Ureter (tissue), 1 donor: ENCODE data around the gene TUBGCP2. TPM values are rescaled to one million over a fixed set of nuclear protein-coding genes. Genes with fewer than 3 reads are reported as not detected.
"Not testable (repeated sequence)": the region's sequence is repeated elsewhere in the genome, so short reads cannot be mapped to it uniquely, and the experiment has no call there.

Experiments used
- DNase-seq: peaks from one replicate; pipeline ENCODE4 v3.0.0-alpha.2; 2020; ENCODE audit warnings: low spot score
- total RNA-seq: library from RNA; stranded (reverse); gene quantifications from one replicate; pipeline ENCODE4 v1.2.4, GENCODE V29; 2023
- donor health status: DM: yes; HTN: yes; CAD: no.

Gene TUBGCP2
- total RNA-seq, 1 donor from 2014 or later = 51.9 TPM

DNA sequence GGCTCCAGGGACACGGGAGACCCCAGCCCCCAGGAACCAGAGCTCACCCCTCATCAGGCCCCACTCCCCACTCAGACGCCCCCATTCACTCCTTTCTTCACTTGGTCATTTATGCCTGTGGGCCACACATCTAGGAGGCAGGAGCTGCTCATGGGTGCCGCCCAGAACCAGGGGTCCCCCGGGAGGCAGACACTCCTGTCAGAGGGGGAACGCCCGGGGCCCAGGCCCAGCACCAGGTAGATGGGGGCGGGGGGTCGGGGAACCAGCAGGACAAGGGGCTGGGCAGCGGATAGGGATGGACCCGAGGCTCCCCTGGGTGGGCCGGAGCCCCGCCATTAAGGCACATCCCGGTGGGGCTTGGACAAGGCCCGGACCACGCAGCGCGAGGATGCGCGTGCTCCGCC lies 16.2 kb upstream of the TUBGCP2 start:
- DNase-seq = no peak

DNA sequence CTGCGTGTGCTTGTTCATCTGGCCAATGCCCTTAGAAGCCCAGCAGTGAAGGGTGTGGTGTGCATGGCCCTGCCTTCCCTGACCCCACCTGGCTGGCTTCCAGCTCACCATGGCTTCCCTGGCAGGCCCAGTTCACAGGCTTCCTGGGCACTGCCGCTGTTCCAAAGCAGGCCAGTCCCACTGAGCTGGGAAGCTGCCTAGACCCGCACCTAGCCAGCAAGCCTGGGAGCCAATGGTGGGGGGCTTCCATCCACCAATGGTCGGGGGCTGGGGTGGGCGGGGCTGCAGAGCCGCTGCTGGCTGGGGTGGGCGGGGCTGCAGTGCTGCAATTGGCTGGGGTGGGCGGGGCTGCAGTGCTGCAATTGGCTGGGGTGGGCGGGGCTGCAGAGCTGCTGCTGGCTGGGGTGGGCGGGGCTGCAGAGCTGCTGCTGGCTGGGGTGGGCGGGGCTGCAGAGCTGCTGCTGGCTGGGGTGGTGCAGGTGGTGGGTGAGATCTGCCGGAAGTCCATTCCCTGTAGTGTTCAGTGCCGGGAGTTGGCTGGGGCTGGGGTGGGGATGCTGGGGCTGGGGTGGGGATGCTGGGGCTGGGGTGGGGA lies 15.6 kb upstream of the TUBGCP2 start:
- DNase-seq = peak; percentile 72

DNA sequence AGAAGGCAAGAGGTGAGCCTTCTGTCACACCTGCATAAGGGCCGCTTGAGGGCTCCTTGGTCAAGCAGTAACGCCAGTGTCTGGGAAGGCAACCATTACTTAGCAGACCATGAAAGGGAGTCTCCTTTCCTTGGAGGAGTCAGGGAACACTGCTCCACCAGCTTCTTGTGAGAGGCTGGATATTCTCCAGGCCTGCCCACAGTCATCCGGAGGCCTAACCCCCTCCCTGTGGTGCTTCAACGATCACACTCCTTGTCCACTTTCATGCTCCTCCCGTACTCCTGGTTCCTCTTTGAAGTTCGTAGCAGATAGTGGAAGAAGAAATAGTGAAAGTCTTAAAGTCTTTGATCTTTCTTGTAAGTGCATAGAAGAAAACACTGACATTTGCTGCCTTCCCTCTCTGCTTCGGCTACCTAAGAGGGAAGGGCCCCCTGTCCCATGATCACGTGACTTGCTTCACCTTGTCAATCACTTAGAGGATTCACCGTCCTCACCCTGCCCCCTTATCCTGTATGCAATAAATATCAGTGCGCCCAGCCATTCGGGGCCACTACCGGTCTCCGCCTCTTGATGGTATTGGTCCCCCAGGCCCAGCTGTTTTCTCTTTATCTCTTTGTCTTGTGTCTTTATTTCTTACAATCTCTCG lies 13.5 kb upstream of the TUBGCP2 start:
- DNase-seq = not testable (repeated sequence)

DNA sequence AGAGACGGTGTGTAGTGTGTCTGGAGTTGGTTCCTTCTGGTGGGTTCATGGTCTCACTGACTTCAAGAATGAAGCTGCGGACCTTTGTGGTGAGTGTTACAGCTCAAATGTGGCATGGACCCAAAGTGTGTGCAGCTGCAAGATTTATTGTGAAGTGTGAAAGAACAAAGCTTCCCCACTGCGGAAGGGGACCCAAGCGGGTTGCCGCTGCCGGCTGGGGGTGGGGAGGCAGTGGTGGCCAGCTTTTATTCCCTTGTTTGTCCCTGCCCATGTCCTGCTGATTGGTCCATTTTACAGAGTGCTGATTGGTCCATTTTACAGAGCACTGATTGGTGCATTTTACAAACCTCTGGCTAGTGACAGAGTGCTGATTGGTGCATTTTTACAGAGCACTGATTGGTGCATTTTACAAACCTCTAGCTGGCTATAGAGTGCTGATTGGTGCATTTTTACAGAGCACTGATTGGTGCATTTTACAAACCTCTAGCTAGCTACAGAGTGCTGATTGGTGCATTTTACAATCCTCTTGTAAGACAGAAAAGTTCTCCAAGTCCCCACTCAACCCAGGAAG lies 12.3 kb upstream of the TUBGCP2 start:
- DNase-seq = not testable (repeated sequence)

DNA sequence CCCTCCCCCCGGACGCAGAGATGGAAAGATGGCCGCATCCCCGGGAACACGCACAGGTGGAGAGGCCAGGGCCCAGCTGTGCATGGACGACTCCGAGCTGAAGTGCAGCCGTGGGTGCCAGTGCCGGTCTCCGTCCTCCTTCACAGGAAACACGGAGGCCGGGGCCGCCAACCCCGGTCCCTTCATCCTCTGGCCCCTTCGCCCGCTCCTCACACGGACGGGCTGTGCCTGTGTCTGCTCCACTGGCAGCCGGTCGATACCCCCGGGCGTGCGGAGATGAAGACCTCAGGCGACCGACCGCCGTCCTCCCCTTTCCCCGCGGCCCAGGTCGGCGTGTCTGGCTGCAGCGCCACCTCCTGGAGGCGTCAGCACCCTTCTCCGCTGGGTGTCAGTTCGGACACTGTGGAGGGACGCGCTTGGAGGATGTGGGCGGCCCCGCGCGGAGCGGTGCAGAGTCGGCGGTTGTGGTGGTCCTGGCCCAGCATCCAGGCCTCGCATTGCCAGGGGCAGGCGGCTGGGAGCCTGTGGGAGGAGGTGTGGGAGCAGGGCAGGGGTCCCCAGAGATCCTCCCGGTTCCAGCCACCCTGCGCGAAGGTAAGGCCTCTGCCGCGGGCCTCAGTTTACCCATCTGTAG lies 9.9 kb upstream of the TUBGCP2 start:
- DNase-seq = no peak

DNA sequence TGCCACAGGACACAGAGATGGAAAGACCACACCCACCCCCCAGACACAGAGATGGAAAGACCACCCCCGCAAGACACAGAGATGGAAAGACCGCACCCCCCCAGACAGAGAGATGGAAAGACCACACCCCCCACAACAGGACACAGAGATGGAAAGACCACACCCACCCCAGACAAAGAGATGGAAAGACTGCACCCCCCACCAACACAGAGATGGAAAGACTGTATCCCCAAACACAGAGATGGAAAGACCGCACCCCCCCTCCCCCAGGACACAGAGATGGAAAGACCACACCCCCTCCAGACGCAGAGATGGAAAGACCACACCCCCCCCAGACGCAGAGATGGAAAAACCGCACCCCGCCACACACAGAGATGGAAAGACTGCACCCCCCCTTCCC lies 8.1 kb upstream of the TUBGCP2 start:
- DNase-seq = no peak

DNA sequence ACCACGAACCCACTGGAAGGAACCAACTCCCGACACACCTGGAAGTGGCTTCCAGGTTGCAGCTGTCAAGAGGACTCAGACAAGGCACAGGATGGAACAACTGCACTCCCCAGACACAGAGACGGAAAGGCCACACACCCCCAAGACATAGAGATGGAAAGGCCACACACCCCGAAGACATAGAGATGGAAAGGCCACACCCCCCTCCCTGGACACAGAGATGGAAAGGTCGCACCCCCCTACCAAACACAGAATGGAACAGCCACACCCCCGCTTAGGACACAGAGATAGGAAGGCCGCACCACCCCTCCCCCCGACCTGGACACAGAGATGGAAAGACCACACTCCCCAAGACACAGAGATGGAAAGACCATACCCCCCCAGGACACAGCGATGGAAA lies 7.6 kb upstream of the TUBGCP2 start:
- DNase-seq = no peak

DNA sequence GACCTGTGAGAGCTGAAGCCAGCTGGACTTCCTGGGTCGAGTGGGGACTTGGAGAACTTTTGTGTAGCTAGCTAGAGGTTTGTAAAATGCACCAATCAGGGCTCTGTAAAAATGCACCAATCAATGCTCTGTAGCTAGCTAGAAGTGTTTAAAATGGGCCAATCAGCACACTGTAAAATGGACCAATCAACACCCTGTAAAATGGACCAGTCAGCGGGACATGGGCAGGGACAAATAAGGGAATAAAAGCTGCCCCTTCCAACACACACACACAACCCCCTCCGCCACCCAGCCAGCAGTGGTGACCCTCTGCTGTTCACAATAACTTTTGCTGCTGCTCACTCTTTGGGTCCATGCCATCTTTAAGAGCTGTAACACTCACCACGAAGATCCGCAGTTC lies 7.2 kb upstream of the TUBGCP2 start:
- DNase-seq = no peak

DNA sequence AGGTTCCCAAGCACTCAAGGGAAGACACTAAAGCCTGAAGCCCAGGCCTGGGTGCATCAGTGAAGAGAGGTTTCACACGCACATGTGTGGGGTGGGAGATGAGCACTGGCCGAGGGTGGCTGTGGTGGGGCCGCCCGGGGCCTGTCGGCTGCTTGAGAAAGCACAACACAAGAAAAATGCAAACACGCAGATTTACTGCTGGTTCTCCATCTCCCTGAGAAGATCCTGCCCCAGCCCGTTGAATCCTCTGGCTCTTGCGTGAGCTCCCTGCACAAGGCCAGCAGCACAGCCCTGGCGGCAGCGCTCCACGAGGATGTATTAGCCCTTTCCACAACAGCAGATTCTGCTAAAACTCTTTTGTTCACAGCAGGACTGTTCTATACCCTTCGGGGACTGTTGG lies 6.2 kb upstream of the TUBGCP2 start:
- no peak for DNase-seq

DNA sequence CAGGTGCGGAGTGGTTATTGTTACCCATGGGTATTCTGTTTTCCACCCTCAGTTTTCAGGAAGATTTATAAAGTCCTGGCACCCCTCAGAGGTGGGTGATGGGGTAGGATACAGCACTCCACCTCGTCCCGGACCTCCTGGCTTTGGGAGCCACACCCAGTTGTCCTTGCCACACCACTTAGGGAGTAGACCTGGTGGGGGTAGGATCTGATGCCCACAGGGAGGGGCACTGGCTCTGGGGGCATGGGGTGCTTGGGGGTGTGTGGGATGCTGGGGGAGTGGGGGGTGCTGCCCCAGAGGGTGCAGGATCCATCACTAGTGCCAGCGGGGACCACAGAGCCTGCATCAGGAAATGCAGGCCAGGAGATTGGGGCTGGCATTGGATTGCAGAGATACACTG lies 4.5 kb upstream of the TUBGCP2 start:
- DNase-seq = no peak

DNA sequence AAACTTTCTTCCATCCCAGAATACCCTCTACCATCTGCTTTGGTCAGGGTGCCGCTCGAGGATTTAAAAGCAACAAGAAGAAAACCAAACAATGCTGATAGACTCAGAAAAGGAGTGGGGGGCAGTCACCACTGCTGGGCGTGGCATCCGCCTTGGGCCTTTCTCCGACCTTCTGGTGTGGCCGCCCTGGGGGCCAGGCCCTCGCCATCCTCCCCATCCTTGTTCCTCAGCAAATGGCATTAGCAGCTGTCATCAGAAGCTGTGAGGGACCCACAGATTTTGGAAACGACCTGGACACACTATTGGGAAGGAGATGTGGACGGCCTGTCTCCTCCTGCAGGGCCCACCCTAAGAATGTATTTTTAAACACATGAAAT lies 4.1 kb upstream of the TUBGCP2 start:
- no peak for DNase-seq

DNA sequence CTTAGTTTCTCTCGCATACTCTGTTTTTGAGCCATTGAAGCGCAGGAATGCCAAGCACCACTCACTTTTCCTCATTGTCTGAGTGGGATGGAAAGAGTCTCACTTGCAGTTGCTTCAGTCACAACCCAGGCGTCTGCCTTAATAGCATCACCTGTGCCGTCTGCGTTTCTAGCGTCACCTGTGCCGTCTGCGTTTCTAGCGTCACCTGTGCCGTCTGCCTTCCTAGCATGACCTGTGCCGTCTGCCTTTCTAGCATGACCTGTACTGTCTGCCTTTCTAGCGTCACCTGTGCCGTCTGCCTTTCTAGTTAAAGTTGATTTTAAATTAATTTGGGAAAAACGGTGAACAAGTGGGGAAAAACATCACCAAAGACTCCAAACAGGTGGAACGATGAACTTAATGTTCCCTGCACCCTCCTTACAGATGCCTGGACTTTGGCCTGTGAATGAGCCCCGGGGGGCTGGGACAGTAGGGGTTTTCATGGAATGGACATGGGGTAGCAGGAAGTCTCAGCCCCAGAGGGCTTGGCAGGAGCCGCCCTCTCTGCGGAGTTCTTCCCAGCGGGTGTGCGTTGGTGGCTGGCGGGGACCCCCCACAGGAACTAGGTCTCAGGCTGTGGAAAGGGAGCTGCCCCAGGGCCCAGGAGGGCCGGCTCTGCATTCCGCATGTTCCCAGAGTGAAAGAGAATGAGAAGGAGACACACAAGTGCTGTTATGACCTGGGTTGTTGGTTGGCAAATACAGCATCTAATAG lies 3.5 kb upstream of the TUBGCP2 start:
- no peak for DNase-seq

DNA sequence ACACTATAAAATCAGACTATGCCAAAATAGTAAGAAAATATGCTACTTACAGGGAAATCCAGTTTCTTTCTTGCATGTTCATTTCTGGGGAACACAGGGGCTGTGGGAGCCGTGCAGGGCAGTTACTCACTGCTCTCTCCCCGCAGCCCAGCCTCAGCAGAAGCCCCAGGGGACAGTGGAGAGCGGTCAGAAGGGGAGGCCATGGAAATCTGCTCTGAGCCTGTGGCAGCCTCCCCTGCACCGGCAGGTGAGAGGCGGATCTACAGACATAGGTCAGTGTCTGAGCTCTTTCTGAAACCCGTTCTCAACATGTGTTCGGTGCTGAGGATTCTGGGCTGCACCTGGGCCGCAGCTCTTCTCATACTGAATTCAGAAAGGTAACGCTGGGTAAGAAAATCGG lies 2.9 kb upstream of the TUBGCP2 start:
- no peak for DNase-seq

DNA sequence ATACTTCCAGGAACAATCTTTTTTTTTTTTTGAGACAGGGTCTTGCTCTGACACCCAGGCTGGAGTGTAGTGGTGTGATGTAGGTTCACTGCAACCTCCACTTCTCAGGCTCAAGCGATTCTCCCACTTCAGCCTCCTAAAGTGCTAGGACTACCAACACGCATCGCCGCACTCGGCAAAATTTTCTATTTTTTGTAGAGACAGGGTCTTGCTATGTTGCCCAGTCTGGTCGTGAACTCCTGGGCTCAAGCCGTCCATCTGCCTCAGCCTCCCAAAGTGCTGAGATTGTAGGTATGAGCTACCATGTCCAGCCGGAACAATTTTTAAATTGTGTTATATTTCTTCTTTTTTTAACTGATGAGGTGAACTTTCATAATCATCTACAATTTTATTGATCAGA lies 2.1 kb upstream of the TUBGCP2 start:
- no peak for DNase-seq

DNA sequence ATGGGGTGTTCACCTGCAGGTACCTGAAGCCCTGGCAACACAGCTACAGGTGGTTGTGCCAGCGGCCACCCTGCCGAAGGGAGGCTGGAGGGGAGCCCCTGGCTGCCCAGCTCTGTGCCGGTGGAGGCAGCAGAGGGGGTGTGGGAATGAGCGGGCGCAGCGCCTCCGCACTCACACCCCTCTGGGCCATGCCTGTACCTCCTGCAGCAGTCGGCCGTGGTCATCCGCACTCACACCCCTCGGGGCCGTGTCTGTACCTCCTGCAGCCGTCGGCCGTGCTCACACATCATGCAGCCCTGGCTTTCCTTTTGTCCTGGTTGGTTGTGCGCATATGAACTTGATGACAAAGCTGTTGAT lies 1.7 kb upstream of the TUBGCP2 start:
- no peak for DNase-seq

DNA sequence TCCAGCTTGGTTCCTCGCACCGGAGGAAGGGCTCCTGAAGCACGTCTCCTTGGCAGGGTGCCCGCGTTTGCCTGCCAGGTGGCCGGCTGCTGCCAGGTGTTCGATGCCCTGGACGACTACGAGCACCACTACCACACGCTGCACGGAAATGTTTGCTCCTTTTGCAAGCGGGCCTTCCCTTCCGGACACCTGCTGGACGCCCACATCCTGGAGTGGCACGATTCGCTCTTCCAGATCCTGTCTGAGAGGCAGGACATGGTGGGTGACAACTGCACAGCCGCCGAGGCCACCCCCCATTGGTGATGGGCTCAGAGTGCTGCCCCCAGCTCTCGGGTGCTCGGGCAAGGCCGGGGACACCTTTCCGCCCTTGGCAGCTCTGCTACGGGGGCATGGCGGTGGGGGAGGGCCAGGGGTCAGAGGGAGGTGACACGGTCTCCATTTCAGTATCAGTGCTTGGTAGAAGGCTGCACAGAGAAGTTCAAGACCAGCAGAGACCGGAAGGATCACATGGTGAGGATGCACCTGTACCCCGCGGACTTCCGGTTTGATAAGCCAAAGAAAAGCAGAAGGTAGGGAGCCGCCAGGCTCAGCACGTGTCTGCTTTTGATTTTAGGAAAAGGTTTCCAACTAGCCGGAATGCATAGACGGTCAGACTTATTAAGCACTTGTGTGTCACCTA lies 1.2 kb upstream of the TUBGCP2 start:
- no peak for DNase-seq

DNA sequence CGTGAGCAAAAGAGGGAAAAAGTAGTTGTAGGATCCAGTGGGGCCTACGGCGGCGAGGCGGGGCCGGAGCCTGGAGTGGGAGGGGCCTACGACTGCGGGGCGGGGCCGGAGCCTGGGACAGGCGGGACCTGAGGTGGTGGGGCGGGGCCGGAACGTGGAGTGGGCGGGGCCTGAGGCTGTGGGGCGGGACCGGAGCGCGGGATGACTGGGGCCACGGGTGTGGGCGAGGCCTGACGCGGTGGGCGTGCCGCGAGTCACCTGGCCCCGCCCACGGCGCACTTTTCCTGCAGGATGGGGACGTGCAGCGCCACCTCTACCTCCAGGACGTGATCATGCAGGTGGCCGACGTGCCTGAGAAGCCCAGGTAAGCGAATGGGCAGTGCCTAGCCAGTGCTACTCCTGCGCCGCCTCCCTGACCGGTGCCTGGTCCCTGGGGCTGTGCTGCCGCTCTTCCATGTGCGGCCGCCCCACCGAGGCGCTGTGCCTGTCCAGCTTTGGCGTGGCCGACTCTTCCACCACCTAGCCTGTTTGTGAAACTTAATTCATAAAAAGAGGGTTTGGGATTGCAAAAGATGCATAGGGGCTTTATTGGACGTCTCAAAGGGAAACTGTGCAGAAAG lies 538 bp upstream of the TUBGCP2 start:
- peak; percentile 96 for DNase-seq

DNA sequence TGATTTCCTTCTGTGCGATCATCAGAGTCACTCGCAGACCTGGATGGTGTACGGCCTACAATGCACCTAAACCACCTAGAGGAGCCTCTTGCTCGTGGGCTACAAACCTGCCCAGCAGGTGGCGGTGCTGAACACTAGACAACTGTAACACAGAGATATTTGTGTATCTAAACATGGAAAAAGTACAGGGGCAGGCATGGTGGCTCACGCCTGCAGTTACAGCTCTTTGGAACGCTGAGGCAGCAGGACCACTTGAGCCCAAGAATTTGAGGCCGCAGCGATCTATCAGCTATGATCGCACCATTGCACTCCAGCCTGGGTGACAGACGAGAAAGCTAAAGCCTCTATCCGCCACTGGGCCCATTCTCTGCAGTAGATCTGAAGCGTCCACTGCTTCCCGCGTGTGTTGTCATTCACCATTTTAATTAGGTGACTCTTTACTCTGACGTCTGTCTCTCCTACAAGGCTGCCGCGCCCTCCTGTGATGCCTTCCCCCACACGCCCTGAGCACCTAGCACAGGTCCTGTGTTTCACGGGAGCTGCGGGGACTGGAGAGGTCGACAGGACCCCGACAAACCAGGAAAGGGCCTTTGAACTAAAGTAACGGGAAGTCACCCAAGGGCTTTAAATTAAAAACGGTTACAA lies 774 bp downstream of the TUBGCP2 start:
- DNase-seq = peak; percentile 85

DNA sequence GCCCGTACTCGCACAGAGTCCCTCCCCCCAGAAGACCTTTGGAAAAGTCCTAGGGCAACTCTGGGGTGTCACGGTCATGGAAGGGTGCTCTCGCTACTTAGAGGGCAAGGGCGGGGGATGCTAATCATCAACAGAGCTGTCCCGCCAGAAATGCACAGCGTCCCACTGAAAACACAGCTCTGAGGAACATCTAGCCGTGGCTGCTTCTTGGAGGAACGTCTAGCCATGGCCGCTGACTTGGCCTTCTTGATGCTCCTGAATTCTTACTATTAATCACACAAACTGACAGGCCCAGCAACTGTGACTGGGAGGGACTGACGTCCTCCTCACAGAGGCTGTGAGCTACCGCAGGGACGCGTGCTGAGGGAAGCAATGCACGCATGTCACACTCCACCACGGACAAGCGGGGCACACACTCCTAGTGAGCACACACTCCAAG lies 1.7 kb downstream of the TUBGCP2 start:
- DNase-seq = no peak

DNA sequence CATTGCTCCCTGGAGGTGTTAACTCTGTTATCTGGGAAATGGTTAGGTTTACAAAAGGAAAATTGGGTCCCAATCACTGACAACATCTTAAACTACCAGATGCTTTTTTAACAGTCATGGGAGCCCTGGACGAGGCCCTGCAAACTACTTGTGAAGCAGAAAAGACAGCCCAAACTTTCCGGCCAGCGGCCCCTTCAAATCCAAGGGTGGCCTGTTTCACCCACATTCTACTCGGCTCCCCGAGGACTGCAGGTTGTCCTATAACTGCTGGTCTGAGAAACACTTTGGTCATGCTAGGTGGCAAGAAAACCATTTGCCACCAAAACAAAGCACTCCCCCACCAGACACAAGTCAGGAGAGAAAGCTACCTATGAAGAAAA lies 2.6 kb downstream of the TUBGCP2 start:
- DNase-seq = no peak

DNA sequence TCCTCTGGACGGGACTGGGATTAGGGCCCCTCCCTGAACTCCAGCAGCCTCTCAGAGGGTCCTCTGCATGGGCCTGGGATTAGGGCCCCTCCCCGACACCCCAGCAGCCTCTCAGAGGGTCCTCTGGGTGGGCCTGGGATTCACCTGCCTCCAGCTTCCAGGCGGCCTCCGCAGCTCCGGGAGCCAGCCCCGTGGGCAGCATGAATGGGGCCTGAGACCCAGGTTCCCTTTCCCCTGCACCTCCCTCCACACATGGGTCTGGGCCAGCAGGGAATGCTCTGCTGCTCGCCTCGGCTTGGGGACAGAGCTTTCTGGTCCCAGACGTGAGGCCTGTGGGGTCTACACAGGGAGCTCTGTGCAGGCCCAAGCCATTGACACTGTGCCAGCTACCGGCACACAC lies 5.5 kb downstream of the TUBGCP2 start:
- no peak for DNase-seq
